Upper lobe of left lung (tissue), 4 donors: Measurements from ENCODE around the gene PODXL2.

Experiments used
- CTCF ChIP-seq, 6 experiments: fragments of 450-650 bp in 4 of 6; fragments of 200-600 bp in 2 of 6; sonication (generic) in 2 of 6; IDR thresholded peaks; one replicate each; pipeline ENCODE4 v1.5.1; 2016 to 2019; ENCODE audit warnings: antibody characterized with exemption in 6 of 6
- POLR2AphosphoS5 ChIP-seq, 2 donors: sonication (generic); formaldehyde crosslinking; IDR thresholded peaks; one replicate each; pipeline ENCODE4 v1.5.1; 2017; ENCODE audit warnings: antibody characterized with exemption in 2 of 2

DNA sequence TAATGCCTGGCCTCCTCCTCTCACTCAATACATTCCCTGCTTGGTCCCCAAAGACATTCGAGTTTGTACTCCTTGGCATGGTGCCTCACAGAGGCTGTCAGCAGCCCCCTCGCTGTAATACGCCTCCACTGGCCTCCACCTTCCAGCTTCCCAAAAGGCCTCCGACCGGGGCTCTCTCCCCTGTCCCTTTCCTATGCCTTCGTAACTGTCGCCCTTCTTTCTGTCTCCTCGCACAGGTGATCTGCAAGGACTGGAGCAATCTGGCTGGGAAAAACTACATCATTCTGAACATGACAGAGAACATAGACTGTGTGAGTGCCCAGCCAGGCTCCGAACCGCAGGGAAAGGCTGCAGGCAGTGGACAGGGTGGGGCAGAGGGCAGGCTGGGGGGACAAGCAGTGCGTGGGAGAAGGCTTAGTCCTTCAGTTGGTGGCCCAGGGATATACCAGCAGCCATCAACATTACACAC lies 33.0 kb downstream of the PODXL2 start:
- TF ChIP-seq CTCF (IDR thresholded peaks at IDR 0.05): no peak
- TF ChIP-seq POLR2AphosphoS5 (IDR thresholded peaks at IDR 0.05): no peak
